ENCODE data around the gene DAND5. TPM values are rescaled to one million over a fixed set of nuclear protein-coding genes. Genes with fewer than 3 reads are reported as not detected.

DAND5 gene
- total and polyA plus RNA-seq, 9 of the 15 experiments (the other 6 are each of a cell fraction or from before 2014, with no cell fraction given), result 0.22 to 0.83 (median 0.60) TPM

- TF ChIP-seq RBM25 (IDR thresholded peaks at IDR 0.05; ENCODE audit: low read depth, low read length, severe bottlenecking), result no peak
- TF ChIP-seq EP400 (IDR thresholded peaks at IDR 0.05), result peak; percentile 67; the same call in 1 of the 2 replicates
- TF ChIP-seq ZNF780A (CRISPR knock-in tag; IDR thresholded peaks at IDR 0.05), result no peak
- TF ChIP-seq CC2D1A (IDR thresholded peaks at IDR 0.05), result no peak
- TF ChIP-seq GATAD2A (IDR thresholded peaks at IDR 0.05), result 0 out of 2 replicates have a peak, but pooled peaks have one; percentile 34
Observed at GRCh38 chr19:13012690-13013608, 43.6 kb downstream of the DAND5 start (continued).

GRCh38 chr19:13013649-13014048, 44.3 kb downstream of the DAND5 start:
- no peak overlapping the region for H3K4me3 ChIP-seq
- H3K9me1 ChIP-seq (ENCODE audit: control insufficient read depth, insufficient read depth, low read length), result no peaks in the 10 kb centered on the region
- H4K20me1 ChIP-seq (replicated peaks; ENCODE audit: control insufficient read depth, insufficient read depth, low read length), result no peaks in the 10 kb centered on the region
- ATAC-seq (no peak), DNase-seq (ENCODE audit: extremely low read depth in 1 of 4, low spot score in 3 of 4) (no peak), FAIRE-seq (no peak)
- H3K4me2 ChIP-seq (ENCODE audit: insufficient read depth, low read length), result no peak overlapping the region
- peak overlapping the region; percentile 72; the same call in 1 of the 3 replicates for H3K27ac ChIP-seq (ENCODE audit: extremely low read depth, low read depth, low read length)
- H3K9ac ChIP-seq (ENCODE audit: insufficient read depth in 1 of 2, low read depth in 2 of 2, low read length in 2 of 2), result peak overlapping the region in 1 of 2 experiments; percentile 69; a peak in 2 of 4 replicates
- no peak overlapping the region for H2AFZ ChIP-seq (ENCODE audit: low read depth, low read length)
- CTCF ChIA-PET (ENCODE audit: low intra/inter-chr PET ratio), result no interaction called here
- 94% methylated on average over 10 of the region's 20 CpGs for WGBS (ENCODE audit: insufficient coverage, low coverage, missing lambda C conversion rate)
- intact Hi-C loops (cut with micrococcal nuclease) (no loop called here), in situ Hi-C loops (cut with MboI) (no loop called here)
- H3K27me3 ChIP-seq (ENCODE audit: control insufficient read depth in 2 of 2, insufficient read depth in 2 of 2, low read length in 2 of 2), result no peaks in the 10 kb centered on the region
- BruUV-seq (replicated peaks), result no TSS peak
- H3K79me2 ChIP-seq (ENCODE audit: control insufficient read depth, insufficient read depth, low read length), result peaks cover 56% of the 10 kb centered on the region
- H3K9me3 ChIP-seq (replicated peaks; ENCODE audit: control insufficient read depth, insufficient read depth, low read depth, low read length), result no peaks in the 10 kb centered on the region
- POLR2A ChIA-PET, result interaction anchor here (0.5 to 1.9 kb wide), 7 partner anchors 9 to 181 kb away, joined by 3 to 5 read pairs (median 4); no protein-coding TSS in a partner anchor
- H3K36me3 ChIP-seq (ENCODE audit: control insufficient read depth, insufficient read depth, low read length), result no peaks in the 10 kb centered on the region; the same call in 1 of the 3 replicates
- H3K4me1 ChIP-seq (replicated peaks in 1 of 2; ENCODE audit: control insufficient read depth in 2 of 2, insufficient read depth in 2 of 2, low read length in 2 of 2), result peaks cover 40 to 85% of the 10 kb centered on the region in 2 experiments
- TF ChIP-seq NCOR1 (IDR thresholded peaks at IDR 0.05) (no peak), ZBTB33 (CRISPR knock-in tag; IDR thresholded peaks at IDR 0.05) (peak; percentile 49; the same call in 1 of the 2 replicates), CAMTA2 (CRISPR knock-in tag; conservative IDR thresholded peaks at IDR 0.05) (no peak), NRF1 (conservative IDR thresholded peaks at IDR 0.05 in 1 of 2, IDR thresholded peaks at IDR 0.05 in 1 of 2) (peak in 1 of 2 experiments; percentile 8; a peak in 1 of 4 replicates), STAT5B (CRISPR knock-in tag; IDR thresholded peaks at IDR 0.05) (no peak), CBX2 (IDR thresholded peaks at IDR 0.05; ENCODE audit: insufficient read depth, low read length, poor library complexity, severe bottlenecking) (no peak), DPF2 (IDR thresholded peaks at IDR 0.05) (0 out of 2 replicates have a peak, but pooled peaks have one; percentile 7), EZH2 (IDR thresholded peaks at IDR 0.05; ENCODE audit: borderline replicate concordance, low read depth, low read length) (no peak), ARID3A (IDR thresholded peaks at IDR 0.05; ENCODE audit: borderline replicate concordance, low read depth, low read length) (no peak), YBX1 (IDR thresholded peaks at IDR 0.05) (no peak), THRAP3 (IDR thresholded peaks at IDR 0.05; ENCODE audit: borderline replicate concordance) (no peak), RUNX1 (IDR thresholded peaks at IDR 0.05; ENCODE audit: low read depth) (no peak), SMARCC2 (IDR thresholded peaks at IDR 0.05; ENCODE audit: low read depth) (no peak), TCFL5 (CRISPR knock-in tag; conservative IDR thresholded peaks at IDR 0.05) (no peak)

Data from K562 (cell line).